Fibroblast of lung (primary cell): ENCODE data around the gene SCD.

Experiments used
- EZH2 ChIP-seq: IDR thresholded peaks from 2 replicates; pipeline ENCODE4 v1.5.1; 2012; ENCODE audit warnings: low read length, control low read depth, mild to moderate bottlenecking; ENCODE audit errors: missing control alignments
- TF ChIP-seq, protein P1 (sequence below), 2 donors: IDR thresholded peaks in 1 of 2; conservative IDR thresholded peaks in 1 of 2; 1 replicate in 1 of 2; 2 replicates in 1 of 2; pipeline ENCODE4 v1.5.1; 2011 to 2012; ENCODE audit warnings: low read length in 2 of 2, control low read depth in 1 of 2, inconsistent platforms in 1 of 2, low read depth in 1 of 2, mild to moderate bottlenecking in 1 of 2

GRCh38 chr10:100382553-100382952 lies 35.5 kb downstream of the SCD start:
- no peak for TF ChIP-seq EZH2
- TF ChIP-seq, protein P1, sequence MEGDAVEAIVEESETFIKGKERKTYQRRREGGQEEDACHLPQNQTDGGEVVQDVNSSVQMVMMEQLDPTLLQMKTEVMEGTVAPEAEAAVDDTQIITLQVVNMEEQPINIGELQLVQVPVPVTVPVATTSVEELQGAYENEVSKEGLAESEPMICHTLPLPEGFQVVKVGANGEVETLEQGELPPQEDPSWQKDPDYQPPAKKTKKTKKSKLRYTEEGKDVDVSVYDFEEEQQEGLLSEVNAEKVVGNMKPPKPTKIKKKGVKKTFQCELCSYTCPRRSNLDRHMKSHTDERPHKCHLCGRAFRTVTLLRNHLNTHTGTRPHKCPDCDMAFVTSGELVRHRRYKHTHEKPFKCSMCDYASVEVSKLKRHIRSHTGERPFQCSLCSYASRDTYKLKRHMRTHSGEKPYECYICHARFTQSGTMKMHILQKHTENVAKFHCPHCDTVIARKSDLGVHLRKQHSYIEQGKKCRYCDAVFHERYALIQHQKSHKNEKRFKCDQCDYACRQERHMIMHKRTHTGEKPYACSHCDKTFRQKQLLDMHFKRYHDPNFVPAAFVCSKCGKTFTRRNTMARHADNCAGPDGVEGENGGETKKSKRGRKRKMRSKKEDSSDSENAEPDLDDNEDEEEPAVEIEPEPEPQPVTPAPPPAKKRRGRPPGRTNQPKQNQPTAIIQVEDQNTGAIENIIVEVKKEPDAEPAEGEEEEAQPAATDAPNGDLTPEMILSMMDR (conservative IDR thresholded peaks at IDR 0.05 in 1 of 2, IDR thresholded peaks at IDR 0.05 in 1 of 2; ENCODE audit: low read depth in 1 of 2, low read length in 2 of 2) = no peak
